CD1c-positive myeloid dendritic cell (primary cell): Measurements from ENCODE around the gene ELF2.
"Not testable (repeated sequence)": the region's sequence is repeated elsewhere in the genome, so short reads cannot be mapped to it uniquely, and the experiment has no call there.

Experiments used
- DNase-seq: peaks from one replicate; pipeline ENCODE4 v3.0.0-alpha.2; 2016; ENCODE audit errors: extremely low spot score

The ELF2 gene

DNA sequence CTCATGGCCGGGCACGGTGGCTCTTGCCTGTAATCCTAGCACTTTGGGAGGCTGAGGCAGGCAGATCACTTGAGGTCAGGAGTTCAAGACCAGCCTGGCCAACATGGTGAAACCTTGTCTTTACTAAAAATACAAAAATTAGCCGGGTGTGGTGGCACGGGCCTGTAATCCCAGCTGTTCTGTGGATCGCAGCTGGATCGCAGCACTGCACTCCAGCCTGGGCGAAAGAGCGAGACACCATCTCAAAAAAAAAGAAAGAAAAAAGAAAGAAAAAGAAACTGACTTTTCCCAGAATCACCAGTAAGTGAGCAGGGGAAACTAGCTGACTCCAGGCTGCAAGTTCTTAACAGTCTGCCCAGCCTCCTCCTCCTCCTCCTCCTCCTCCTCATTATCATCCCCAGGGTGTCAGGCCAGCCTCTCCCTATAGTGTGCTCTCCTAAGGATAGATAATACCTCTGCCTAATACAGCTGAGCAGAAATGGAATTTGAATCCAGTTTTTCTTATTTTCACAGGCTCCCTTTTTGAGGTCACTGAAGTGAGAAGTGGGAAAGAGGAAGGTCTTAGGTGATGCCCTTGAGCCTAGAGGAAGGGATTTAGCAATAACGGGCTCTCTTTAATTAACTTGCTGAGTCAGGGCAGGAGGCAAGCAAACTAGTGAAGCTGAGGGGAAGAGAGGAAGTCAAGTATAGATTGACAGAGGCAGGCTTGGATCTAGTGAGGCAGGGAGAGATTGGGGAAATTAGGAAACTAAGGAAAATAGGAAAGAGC, 11.8 kb upstream of the ELF2 start:
- peak; percentile 91 for DNase-seq

DNA sequence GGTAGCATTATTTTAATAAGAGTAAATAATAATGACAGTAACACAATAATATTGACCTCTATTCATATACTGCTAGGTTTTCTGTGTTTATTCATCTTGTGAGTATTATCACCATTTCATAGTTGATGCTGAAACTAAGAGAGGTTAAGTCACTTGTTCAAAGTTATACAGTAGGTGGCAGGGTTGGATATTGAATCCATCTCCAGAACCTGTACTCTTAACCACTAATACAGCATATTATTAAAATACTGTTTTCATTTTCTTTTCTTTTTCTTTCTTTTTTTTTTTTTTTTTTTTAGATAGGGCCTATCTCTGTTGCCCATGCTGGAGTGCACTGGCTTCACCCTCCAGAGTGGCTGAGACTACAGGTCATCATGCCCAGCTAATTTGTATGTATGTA, 7.1 kb upstream of the ELF2 start:
- no peak for DNase-seq

- DNase-seq: peak; percentile 97
Observed at GRCh38 chr4:139177869-139178619, 1.0 kb upstream of the ELF2 start.

- DNase-seq: peak; percentile 78
Observed at GRCh38 chr4:139176302-139177048, 543 bp downstream of the ELF2 start.

DNA sequence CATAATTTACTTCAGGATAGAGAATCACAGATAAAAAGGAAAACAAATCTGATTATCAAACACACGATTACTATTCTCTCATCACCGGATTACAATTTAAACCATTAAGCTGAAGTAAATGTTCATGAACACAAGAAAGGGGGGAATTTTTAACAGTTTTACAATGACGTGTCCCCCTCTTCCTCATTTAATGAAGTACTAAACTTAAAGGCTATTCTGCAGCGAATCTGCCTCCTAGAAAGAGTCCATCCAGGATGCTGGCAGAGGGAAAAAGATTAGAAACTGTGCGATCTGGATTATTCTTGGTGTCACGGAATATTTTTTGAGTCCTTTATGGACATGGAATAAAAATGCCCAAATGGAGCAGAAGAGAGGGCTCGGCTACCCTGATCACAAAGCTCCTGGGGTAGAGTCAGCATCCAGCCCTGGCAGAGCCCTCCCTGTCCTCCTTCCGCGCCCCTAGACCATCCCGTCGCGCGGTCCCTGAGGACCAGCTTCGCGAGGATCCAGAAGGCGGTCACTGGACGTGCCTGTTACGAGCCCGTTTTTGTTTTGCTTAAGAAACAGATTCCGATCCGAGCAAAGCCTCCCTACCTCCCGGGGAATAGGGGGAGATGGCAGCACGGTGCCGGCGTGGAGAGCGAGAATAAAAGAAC, 1.2 kb downstream of the ELF2 start:
- peak; percentile 69 for DNase-seq

DNA sequence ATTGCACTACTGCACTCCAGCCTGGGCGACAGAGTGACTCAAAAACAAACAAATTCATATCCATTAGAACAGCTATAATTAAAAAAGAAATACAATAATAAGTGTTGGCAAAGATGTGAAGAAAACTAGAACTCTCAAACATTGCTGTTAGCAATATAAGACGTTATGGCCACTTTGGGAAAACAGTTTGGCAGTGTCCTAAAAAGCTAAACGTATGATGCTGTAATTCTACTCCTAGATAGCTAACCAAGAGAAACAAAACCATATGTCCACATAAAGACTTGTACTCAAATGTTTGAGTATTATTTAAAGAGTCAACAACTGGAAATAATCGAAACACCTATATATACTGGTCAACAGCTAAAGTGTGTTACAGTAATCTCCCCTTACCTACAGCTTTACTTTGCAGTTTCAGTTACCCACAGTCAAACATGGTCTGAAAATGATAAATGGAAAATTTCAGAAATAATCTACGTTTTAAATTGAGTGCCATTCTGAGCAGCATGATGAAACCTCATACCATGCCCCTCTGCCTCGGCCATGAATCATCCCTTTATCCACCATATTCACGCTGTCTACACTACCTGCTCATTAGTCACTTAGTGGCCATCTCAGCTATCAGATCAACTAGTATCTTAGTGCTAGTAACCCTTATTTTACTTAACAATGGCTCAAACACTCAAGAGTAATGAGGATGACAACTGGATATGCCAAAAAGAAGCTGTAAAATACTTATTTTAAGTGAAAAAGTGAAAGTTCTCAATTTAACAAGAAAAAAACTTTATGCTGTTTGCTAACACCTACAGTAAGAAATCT, 4.9 kb downstream of the ELF2 start:
- DNase-seq: no peak

DNA sequence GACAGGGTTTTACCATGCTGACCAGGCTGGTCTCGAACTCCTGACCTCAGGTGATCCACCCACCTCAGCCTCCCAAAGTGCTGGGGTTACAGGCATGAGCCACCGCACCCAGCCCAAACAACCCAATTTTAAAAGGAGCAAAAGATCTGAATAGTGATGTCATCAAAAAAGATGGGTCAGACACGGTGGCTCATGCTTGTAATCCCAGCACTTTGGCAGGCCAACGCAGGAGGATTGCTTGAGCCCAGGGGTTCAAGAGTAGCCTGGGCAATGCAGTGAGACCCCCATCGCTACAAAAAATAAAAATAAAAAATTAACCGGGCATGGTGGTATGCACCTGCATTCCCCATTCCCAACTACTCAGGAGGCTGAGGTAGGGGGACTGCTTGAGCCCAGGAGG, 6.1 kb downstream of the ELF2 start:
- no peak for DNase-seq

DNA sequence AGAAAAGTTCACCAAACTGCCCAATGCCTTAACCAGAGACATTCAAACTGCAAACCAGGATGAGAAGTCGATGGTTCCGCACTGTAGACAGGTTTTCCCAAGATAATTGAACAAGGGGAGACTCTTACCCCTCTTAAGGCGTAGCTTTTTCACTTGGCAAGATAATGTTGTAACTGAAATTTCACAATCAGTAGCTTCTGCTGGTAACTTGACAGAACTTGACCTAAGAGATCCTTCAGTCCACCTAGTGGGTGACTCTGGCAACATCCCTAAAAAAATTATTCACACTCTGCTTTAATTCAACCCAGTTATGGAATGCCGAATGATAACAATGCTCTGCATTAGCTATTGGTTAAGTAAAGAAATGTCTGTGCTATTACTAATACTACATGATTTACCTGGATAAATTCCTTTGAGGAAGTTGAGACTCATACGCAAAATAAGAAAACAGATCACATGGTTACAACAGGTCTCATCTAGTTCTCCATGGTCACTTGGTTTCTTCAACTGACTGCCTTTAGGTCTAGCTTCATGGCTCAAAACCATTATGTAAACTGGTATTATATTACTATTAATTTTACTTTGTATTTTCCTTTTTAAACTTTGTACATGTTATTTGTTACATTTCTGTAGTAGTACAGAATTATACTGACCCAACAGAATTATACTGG, 9.1 kb downstream of the ELF2 start:
- peak; percentile 81 for DNase-seq

DNA sequence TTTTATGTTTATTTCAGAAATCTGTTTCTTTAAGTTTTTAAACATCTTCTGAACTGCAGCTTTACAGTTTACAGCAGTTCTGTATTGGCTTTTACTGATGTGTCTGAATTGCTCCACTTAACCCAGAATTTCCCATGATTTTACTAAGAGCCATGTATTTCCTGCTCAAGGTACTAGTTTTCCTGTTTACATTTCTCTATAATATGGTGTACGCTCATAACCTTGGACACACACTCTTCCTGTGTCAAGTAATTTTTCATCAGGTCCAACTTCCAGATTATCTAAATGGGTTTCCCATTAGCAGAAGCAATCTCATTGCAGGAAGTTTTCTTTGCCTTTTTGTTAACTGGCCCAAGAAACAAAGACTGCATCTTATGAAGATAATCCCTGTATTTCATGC, 12.3 kb downstream of the ELF2 start:
- DNase-seq: no peak

DNA sequence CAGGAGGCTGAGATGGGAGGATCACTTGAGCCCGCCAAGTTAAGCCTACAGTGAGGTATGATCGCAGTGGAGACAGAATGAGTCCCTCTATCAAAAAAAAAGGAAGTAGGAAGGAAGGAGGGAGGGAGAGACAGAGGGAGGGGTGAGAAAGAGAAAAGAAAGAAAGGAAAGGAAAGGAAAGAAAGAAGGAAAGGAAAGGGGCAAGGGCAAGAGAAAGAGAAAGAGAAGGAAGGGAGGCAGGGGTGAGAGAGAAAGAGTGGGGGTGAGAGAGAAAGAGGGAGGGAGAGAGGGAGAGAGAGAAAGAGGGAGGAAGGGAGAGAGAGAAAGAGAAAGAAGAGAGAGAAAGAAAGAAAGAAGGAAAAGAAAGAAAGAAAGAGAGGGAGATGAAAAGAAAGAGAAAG, 13.2 kb downstream of the ELF2 start:
- DNase-seq: no peak

GRCh38 chr4:139157977-139158376, 19.0 kb downstream of the ELF2 start:
- not testable (repeated sequence) for DNase-seq

GRCh38 chr4:139154952-139155557, 22.0 kb downstream of the ELF2 start:
- no peak for DNase-seq

DNA sequence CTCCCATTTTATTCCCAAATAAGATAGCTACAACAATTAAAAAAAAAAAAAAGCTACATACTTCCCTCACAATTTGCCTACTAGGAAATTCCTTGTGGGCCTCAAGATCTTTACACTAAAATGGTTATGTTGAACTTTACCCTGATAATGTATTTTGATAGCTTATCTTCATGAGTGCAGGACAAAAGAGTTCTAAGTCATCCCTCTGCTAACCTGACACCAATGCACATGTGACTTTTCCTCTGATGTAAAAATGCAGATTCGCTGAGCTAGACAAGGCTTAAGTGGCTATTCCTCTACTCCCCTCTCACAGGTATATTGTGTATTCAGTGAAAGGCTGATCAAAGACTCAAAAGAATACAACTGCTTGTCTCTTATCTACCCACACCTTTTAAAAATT, 22.5 kb downstream of the ELF2 start:
- no peak for DNase-seq

DNA sequence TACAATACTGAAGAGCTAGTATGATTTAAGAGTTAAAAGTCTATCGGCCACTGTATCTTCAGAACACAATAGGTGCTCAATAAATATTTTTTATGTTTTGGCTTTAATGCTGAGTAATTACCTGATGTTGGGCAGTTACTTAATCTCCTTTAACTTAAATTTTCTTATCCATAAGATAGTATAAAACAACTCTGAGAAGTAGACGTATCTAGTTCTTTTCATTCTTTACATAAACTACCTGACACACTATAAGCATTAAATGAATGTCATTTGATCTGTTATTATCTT, 22.9 kb downstream of the ELF2 start:
- no peak for DNase-seq

DNA sequence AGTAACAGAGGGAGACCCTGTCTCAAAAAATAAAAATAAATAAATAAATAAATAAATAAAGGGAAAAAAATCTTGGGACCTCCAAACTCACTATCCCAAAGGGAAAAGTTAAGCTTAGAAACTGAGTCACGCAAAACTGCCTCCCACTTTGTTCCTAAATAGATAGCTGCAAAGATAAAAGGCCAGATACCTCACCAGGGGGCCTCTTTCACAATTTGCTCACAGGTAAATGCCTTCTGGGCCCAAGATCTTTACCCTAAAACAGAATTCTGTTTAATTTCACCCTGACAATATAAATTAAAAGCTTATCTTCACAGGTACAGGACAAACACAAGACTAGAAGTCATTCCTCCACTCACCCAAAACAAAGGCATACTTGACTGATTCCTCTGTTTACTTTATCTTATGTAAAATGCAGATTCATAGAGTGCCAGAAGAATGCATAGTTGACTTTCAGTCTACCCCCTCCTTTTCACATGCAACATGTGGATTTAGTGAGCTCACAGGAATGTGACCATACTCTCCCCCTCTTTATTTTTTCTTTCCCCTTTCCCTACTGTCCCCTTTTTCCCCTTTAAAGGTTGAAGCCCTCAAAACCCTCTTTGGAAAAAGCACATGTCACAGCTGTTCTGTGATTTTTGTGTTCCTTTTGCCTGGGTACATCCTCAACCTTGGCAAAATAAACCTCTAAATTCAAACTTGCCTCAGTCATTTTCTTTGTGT, 23.4 kb downstream of the ELF2 start:
- DNase-seq: no peak

GRCh38 chr4:139152249-139152648, 24.8 kb downstream of the ELF2 start:
- no peak for DNase-seq

- no peak for DNase-seq
Observed at GRCh38 chr4:139146926-139147629, 29.9 kb downstream of the ELF2 start.

- no peak for DNase-seq
Observed at GRCh38 chr4:139145552-139145932, 31.5 kb downstream of the ELF2 start.

- no peak for DNase-seq
Observed at GRCh38 chr4:139144911-139145551, 32.0 kb downstream of the ELF2 start.
